HG03066 (cell line): ENCODE measurements around the gene TMEM260.

Source experiments
- ATAC-seq: cut with Tn5 transposase; IDR thresholded peaks from one replicate; pipeline ENCODE4 v1.9.1; 2021; ENCODE audit warnings: low read depth; ENCODE audit not compliant: unreplicated experiment

TMEM260 gene

GRCh38 chr14:56579345-56580220, at the start of gene TMEM260:
Gene TMEM260, plus strand, starts transcription at chr14:56579798. Its CDS starts 117 bp downstream, at chr14:56579915.
- peak; percentile 91 for ATAC-seq

DNA sequence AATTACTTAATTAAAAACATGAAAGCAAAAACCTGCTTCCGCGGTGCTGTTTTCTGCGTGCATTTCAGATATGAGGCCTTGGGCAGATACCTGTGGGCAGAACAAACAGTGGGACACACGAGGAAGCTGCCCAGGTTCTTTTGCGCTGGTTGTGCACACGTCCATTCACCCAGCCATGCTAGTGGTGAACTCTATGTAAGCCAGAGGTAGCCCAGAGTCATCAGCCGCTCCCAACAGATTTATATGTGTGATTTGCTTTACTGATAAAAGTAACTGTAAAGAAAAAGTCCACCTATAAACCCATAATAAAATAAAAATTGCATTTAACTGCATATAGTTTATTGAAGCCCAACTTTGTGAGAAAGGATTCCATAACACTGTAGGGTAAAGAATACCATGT, 47.1 kb upstream of the TMEM260 start:
- no peak for ATAC-seq

- no peak for ATAC-seq
These were observed 44.9 kb upstream of the TMEM260 start for GRCh38 chr14:56534656-56535055.

GRCh38 chr14:56539862-56540261, 39.7 kb upstream of the TMEM260 start:
- no peak for ATAC-seq

- ATAC-seq, result no peak
These were observed 36.2 kb upstream of the TMEM260 start for GRCh38 chr14:56543436-56543835.

DNA sequence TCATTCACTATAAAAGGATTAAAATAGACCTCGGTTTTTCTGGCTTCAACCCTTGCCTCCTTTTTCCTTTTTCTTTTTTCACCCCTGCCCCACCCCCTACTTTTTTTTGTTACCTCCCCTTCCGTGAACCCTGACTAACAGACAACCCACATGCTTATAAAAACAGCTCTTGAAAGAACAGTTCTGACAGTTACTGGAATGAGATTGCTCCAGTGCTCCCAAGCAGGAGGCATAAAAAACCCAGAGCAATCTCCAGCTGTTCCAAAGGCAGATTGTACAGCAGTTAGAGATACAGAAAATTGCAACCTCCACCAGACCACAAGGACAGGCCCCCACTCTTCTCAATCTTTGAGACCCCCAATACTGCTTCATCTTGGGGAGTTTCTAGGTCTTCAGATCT, 29.9 kb upstream of the TMEM260 start:
- ATAC-seq, result no peak

- no peak for ATAC-seq
These were observed 27.0 kb upstream of the TMEM260 start for GRCh38 chr14:56552615-56553014.

- ATAC-seq, result no peak
These were observed 25.3 kb upstream of the TMEM260 start for GRCh38 chr14:56554301-56554700.

GRCh38 chr14:56555921-56556570, 23.6 kb upstream of the TMEM260 start:
- no peak for ATAC-seq

GRCh38 chr14:56559182-56559581, 20.4 kb upstream of the TMEM260 start:
- ATAC-seq, result no peak

DNA sequence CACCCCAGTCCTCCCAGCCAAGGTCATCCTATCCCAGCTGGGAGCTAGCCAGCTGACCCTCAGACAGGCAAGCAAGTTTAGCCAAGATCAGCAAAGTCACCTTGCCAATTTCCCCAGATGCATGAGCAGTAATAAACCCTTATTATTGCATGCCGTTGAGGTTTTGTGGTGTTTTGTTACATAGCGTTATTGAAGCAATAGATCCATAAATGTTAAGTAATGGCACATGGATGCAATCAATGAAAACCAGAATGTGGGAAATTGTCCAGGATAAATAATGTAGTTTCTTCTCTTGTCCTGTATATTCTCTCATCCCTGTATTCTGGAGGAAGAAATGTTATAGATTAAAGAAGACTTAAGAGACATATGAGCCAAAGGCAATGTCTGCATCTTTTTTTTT, 18.0 kb upstream of the TMEM260 start:
- no peak for ATAC-seq

GRCh38 chr14:56562883-56563282, 16.7 kb upstream of the TMEM260 start:
- ATAC-seq, result no peak

DNA sequence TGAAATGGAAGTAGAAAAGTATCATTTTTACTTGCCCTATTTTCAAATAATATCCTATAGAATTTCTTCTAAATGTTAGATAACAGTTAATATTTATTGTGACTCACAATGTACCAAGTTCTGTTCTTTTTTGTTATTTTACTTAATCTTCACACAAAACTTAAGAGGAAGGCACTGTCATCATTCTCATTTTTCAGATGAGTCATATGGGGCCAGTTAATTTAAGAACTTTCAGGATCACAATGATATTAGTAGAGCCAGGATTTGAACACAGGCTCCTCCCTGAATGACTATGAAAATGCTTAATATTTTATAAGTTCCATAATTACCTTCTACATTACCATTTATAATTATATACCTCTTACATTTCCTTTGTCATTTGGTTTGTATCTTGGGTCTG, 10.4 kb upstream of the TMEM260 start:
- no peak for ATAC-seq

- no peak for ATAC-seq
These were observed 9.3 kb upstream of the TMEM260 start for GRCh38 chr14:56570295-56570694.

DNA sequence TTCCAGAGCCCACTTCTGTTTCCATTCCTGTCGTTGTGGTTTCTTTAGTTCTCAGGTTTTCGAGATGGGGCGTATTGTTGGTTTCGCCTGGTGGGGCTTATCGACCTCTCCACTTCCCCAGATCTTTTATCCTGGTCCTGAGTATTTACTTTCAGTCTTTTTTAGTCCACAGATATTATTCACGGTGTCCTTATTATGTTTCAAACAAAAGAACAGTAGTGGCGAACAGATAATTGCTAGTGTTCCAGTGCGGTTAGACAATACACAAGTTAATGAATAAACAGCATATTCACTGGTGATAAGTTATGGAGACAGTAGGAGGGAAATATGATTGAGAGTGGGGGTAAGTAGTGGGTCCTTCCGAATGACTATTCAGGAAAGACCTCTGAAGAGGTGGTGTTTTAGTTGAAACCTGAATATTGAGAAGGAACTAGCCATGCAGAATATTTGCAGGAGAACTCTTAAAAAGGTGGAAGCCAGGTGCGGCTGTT, 668 bp downstream of the TMEM260 start:
- ATAC-seq, result peak; percentile 5

GRCh38 chr14:56581041-56581727, 1.6 kb downstream of the TMEM260 start:
- no peak for ATAC-seq

- no peak for ATAC-seq
These were observed 6.0 kb downstream of the TMEM260 start for GRCh38 chr14:56585461-56586084.

DNA sequence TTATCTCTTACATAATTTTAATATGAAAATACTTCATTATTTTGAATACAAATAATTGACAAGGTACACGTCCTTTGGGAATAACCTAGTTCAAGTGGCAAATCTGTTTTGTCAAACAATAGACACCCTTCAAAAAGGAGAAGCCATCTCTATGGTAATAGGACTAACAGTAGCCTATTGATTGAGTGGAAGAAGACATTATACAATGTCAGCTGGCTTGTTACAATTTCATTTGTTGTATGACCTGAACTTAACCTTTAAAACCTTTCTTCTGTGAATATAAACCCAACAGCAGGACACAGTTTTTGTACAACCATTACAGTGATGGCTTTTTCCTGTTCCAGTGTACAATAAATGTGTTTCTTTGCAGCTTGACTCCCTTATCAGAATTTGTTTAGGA, 8.1 kb downstream of the TMEM260 start:
- ATAC-seq, result no peak

DNA sequence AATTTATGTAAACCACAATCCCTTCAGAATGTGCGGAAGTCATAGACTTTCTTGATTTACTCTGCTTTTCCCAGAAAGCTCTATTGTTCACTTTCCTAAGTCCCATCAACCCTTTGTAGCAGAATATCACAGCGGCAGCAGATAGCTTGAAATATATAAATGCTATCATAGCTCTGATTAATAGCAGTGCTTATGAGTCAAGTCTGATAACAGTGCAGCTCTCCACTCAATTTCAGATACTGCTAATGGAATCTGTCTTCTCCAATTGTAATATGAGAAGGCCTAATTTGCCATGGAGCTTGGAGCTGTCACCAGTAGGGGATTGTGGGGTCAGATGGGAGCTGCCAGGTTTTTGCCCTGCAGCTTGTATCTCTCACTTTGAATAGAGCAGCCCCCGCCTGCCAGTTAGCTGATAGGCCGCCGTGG, 10.9 kb downstream of the TMEM260 start:
- no peak for ATAC-seq

DNA sequence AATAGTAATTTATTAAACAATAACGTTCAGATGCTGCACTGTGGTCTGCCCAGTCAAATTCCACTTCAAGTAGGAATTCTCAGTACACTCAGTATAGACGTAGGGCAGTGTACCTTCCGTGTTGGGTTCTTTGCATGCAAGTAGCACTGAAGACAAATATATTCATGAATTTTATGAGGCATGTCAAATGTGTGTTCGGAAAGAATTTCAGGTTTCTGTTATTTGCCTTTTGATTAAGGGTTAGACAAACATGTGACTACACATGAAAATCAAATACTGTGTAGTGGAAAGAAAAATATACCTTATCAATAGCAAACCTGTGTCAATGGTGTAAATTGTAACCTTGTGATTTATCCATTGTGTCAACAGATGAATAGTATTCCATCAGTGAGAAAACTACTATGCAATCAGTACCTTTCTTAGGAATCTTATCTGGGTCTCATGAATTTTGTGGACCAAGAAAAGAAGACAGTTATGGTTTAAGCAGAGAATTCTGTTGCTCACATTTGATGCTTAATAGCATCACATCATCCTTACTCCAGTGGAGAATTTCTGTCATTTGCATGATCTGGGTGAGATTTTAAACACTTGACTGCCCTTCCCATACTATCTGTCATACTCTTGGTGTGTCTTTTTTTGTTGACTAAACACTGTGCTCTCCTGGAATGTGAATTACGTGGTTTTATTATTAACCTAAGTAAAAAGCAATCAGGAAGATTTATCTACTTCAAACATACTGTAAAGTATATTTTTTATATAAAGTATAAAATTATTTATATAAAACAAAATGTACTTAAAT, 13.3 kb downstream of the TMEM260 start:
- ATAC-seq, result no peak
